Liver (tissue), 9 donors: Measurements from ENCODE around the gene MYOM3. TPM values are rescaled to one million over a fixed set of nuclear protein-coding genes. Genes with fewer than 3 reads are reported as not detected.

Experiments
- DNase-seq: peaks from one replicate; pipeline ENCODE4 v3.0.0-alpha.2; 2017; ENCODE audit warnings: low spot score
- H3K27ac ChIP-seq, 2 donors: one replicate each; pipeline ENCODE4 v1.7.0; 2013; ENCODE audit warnings: inconsistent platforms in 2 of 2, low read length in 2 of 2, control low read depth in 1 of 2, low read depth in 1 of 2, mild to moderate bottlenecking in 1 of 2
- H3K27me3 ChIP-seq, 4 donors: one replicate each; pipeline versions ENCODE4 v1.6.1 to v1.7.0; 2013; ENCODE audit warnings: low read length in 3 of 4, inconsistent platforms in 1 of 4, mild to moderate bottlenecking in 1 of 4, moderate library complexity in 1 of 4; ENCODE audit not compliant: control insufficient read depth in 4 of 4, insufficient read depth in 4 of 4
- H3K36me3 ChIP-seq, 4 donors: one replicate each; pipeline versions ENCODE4 v1.6.1 to v1.7.0; 2013; ENCODE audit warnings: low read length in 3 of 4, mild to moderate bottlenecking in 3 of 4, low read depth in 1 of 4, moderate library complexity in 1 of 4; ENCODE audit not compliant: control insufficient read depth in 4 of 4, insufficient read depth in 3 of 4
- H3K4me1 ChIP-seq, 4 donors: one replicate each; pipeline versions ENCODE4 v1.6.1 to v1.7.0; 2013; ENCODE audit warnings: low read length in 3 of 4, mild to moderate bottlenecking in 3 of 4, moderate library complexity in 1 of 4; ENCODE audit not compliant: control insufficient read depth in 4 of 4, insufficient read depth in 4 of 4
- H3K4me3 ChIP-seq, 3 donors: one replicate each; pipeline versions ENCODE4 v1.6.1 to v1.7.0; 2013; ENCODE audit warnings: low read length in 3 of 3, control low read depth in 1 of 3, low read depth in 1 of 3, mild to moderate bottlenecking in 1 of 3
- H3K9ac ChIP-seq, 2 donors: one replicate each; pipeline ENCODE4 v1.7.0; 2013; ENCODE audit warnings: low read length in 2 of 2, mild to moderate bottlenecking in 2 of 2, moderate library complexity in 2 of 2, control low read depth in 1 of 2, low read depth in 1 of 2
- H3K9me3 ChIP-seq, 4 donors: one replicate each; pipeline versions ENCODE4 v1.6.1 to v1.7.0; 2013; ENCODE audit warnings: low read length in 3 of 4; ENCODE audit not compliant: control insufficient read depth in 4 of 4
- ATF3 ChIP-seq: IDR thresholded peaks from 2 replicates; pipeline ENCODE4 v1.6.1; 2016; ENCODE audit warnings: antibody characterized with exemption
- CTCF ChIP-seq: fragments of 150-350 bp; IDR thresholded peaks from 2 replicates; pipeline ENCODE4 v1.5.1; 2017; ENCODE audit warnings: improper control_type of control experiment, low read depth, low read length; ENCODE audit not compliant: missing input control
- EGR1 ChIP-seq, 2 donors: IDR thresholded peaks; 2 replicates each; pipeline ENCODE4 v1.6.1; 2016 to 2018; ENCODE audit warnings: antibody characterized with exemption in 2 of 2, low read depth in 2 of 2
- FOXA1 ChIP-seq: IDR thresholded peaks from 2 replicates; pipeline ENCODE4 v1.6.1; 2016; ENCODE audit warnings: antibody characterized with exemption
- FOXA2 ChIP-seq: IDR thresholded peaks from 2 replicates; pipeline ENCODE4 v1.6.1; 2016; ENCODE audit warnings: antibody characterized with exemption
- GABPA ChIP-seq, 2 donors: IDR thresholded peaks in 1 of 2; conservative IDR thresholded peaks in 1 of 2; 2 replicates each; pipeline ENCODE4 v1.6.1; 2016; ENCODE audit warnings: antibody characterized with exemption in 2 of 2, mild to moderate bottlenecking in 1 of 2, moderate library complexity in 1 of 2
- HNF4A ChIP-seq, 2 donors: conservative IDR thresholded peaks; 2 replicates each; pipeline ENCODE4 v1.6.1; 2016; ENCODE audit warnings: antibody characterized with exemption in 2 of 2, mild to moderate bottlenecking in 2 of 2
- HNF4G ChIP-seq: IDR thresholded peaks from 2 replicates; pipeline ENCODE4 v1.6.1; 2016; ENCODE audit warnings: antibody characterized with exemption
- JUND ChIP-seq, 2 donors: IDR thresholded peaks; 2 replicates each; pipeline ENCODE4 v1.6.1; 2016; ENCODE audit warnings: antibody characterized with exemption in 2 of 2
- NR2F2 ChIP-seq: IDR thresholded peaks from 2 replicates; pipeline ENCODE4 v1.6.1; 2016; ENCODE audit warnings: antibody characterized with exemption
- RAD21 ChIP-seq, 2 donors: IDR thresholded peaks; 2 replicates each; pipeline ENCODE4 v1.6.1; 2016; ENCODE audit warnings: antibody characterized with exemption in 2 of 2, mild to moderate bottlenecking in 2 of 2
- REST ChIP-seq: IDR thresholded peaks from 2 replicates; pipeline ENCODE4 v1.6.1; 2016; ENCODE audit warnings: antibody characterized with exemption, mild to moderate bottlenecking
- RXRA ChIP-seq, 2 donors: IDR thresholded peaks; 2 replicates each; pipeline ENCODE4 v1.6.1; 2017 to 2018; ENCODE audit warnings: antibody characterized with exemption in 2 of 2, mild to moderate bottlenecking in 1 of 2
- SP1 ChIP-seq: IDR thresholded peaks from 2 replicates; pipeline ENCODE4 v1.6.1; 2018; ENCODE audit warnings: antibody characterized with exemption, mild to moderate bottlenecking
- TAF1 ChIP-seq: conservative IDR thresholded peaks from 2 replicates; pipeline ENCODE4 v1.6.1; 2016; ENCODE audit warnings: antibody characterized with exemption, mild to moderate bottlenecking
- YY1 ChIP-seq: IDR thresholded peaks from 2 replicates; pipeline ENCODE4 v1.6.1; 2016; ENCODE audit warnings: antibody characterized with exemption, mild to moderate bottlenecking
- ZBTB33 ChIP-seq: IDR thresholded peaks from 2 replicates; pipeline ENCODE4 v1.6.1; 2016; ENCODE audit warnings: antibody characterized with exemption
- WGBS: extraction: QIAGEN DNeasy Blood & Tissue Kit; methylation state at CpG from one replicate; pipeline ENCODE4 v1.1.7; 2013; 5-methylcytosine and 5-hydroxymethylcytosine counted together
- polyA plus RNA-seq, 2 donors: library from polyadenylated mRNA; stranded (reverse) in 1 of 2; unstranded in 1 of 2; fragments of 200-250 nt in 1 of 2; fragments of >200 nt in 1 of 2; fragmentation: Nextera tagmentation in 1 of 2; extraction: Ambion mirVana in 1 of 2; gene quantifications; one replicate each; pipeline versions ENCODE4 v1.2.1 to v1.2.3, GENCODE V29; 2013 to 2015
- total RNA-seq, 2 donors: library from RNA; depleted of rRNA; stranded (reverse); fragments of >200 nt; gene quantifications; one replicate each; pipeline ENCODE4 v1.2.3, GENCODE V29; 2014
- TF ChIP-seq, protein P1 (sequence below): IDR thresholded peaks from 2 replicates; pipeline ENCODE4 v1.6.1; 2016; ENCODE audit warnings: antibody characterized with exemption
- donor health status: healthy.
- donor health status: healthy.
- donor health status: healthy.
- donor health status: healthy.
- donor health status: healthy.

MYOM3 gene
- total and polyA plus RNA-seq, 4 donors: 0.01 to 0.17 (median 0.05) TPM; not detected in 1

DNA sequence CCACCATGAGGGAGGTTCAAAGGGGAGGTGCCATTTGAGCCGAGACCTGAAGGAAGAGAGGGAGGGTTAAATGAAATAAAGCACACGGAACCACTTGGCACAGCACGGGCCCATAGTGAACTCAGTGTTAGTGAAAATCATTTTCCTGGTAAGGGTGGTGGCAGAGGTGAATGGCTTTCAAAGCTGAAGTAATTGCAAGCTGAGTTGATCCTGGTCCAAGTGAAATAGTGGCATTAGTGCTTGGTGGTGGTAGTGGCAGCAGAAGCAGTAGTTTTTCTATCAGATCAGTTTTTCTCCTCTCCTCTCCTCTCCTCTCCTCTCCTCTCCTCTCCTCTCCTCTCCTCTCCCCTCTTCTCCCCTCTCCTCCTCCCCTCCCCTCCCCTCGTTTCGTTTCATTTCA lies 101.3 kb downstream of the MYOM3 start:
- Histone ChIP-seq H3K27me3 (no peaks in the 10 kb centered on the region), H3K4me3 (no peak overlapping the region), H3K27ac (no peak overlapping the region), H3K9ac (no peak overlapping the region), H3K36me3 (no peaks in the 10 kb centered on the region), H3K4me1 (no peaks in the 10 kb centered on the region), H3K9me3 (no peaks in the 10 kb centered on the region)
- no peak for TF ChIP-seq FOXA1
- no peak for TF ChIP-seq HNF4A (conservative IDR thresholded peaks at IDR 0.05)
- TF ChIP-seq SP1: no peak
- no peak for TF ChIP-seq ZBTB33
- TF ChIP-seq TAF1: no peak
- no peak for TF ChIP-seq JUND (IDR thresholded peaks at IDR 0.05)
- TF ChIP-seq FOXA2: no peak
- TF ChIP-seq GABPA (IDR thresholded peaks at IDR 0.05 in 1 of 2, conservative IDR thresholded peaks at IDR 0.05 in 1 of 2): no peak
- TF ChIP-seq REST: no peak
- no peak for TF ChIP-seq CTCF
- TF ChIP-seq EGR1 (IDR thresholded peaks at IDR 0.05; ENCODE audit: low read depth in 2 of 2): no peak
- no peak for TF ChIP-seq RAD21 (IDR thresholded peaks at IDR 0.05)
- no peak for TF ChIP-seq ATF3
- TF ChIP-seq NR2F2: no peak
- TF ChIP-seq HNF4G: no peak
- TF ChIP-seq, protein P1, sequence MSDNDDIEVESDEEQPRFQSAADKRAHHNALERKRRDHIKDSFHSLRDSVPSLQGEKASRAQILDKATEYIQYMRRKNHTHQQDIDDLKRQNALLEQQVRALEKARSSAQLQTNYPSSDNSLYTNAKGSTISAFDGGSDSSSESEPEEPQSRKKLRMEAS: no peak
- TF ChIP-seq YY1: no peak
- no peak for DNase-seq
- 79% methylated on average over 3 of the region's 5 CpGs for WGBS

DNA sequence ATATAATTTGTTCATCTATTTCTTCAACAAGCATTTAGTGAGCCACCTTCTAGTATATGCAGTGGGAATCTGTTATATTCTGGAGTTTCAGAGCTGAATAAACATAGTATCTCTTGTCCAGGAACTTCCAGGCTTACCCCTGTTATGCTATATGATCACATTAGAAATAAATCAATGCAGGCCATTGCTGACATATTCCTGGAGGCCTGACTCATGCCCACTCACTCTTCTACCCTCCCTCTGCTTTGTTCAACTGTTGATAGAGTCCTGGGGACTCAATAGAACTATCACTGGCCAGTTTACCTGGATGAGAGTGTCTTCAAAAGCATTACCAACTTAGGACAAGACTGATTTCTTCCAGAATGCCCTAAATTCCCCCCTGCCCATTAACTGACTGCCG lies 102.5 kb downstream of the MYOM3 start:
- Histone ChIP-seq H3K4me3 (no peak overlapping the region), H3K4me1 (no peaks in the 10 kb centered on the region), H3K27ac (no peak overlapping the region), H3K9me3 (no peaks in the 10 kb centered on the region), H3K36me3 (no peaks in the 10 kb centered on the region), H3K27me3 (no peaks in the 10 kb centered on the region), H3K9ac (no peak overlapping the region)
- 87% methylated on average over 1 of the region's 1 CpG for WGBS
- no peak for DNase-seq
- TF ChIP-seq EGR1 (IDR thresholded peaks at IDR 0.05; ENCODE audit: low read depth in 2 of 2) (no peak), RAD21 (IDR thresholded peaks at IDR 0.05) (no peak), ZBTB33 (no peak), NR2F2 (no peak), HNF4G (no peak), GABPA (IDR thresholded peaks at IDR 0.05 in 1 of 2, conservative IDR thresholded peaks at IDR 0.05 in 1 of 2) (no peak), FOXA1 (no peak), RXRA (IDR thresholded peaks at IDR 0.05) (no peak), JUND (IDR thresholded peaks at IDR 0.05) (no peak), ATF3 (no peak), HNF4A (conservative IDR thresholded peaks at IDR 0.05) (no peak), CTCF (no peak)
- TF ChIP-seq, protein P1: no peak
